ENCODE data around the gene CLTB. TPM values are rescaled to one million over a fixed set of nuclear protein-coding genes. Genes with fewer than 3 reads are reported as not detected.

Gene CLTB
- total and polyA plus RNA-seq, 2 of the 13 experiments (the other 11 are each of a cell fraction or from before 2014, with no cell fraction given): 23.3 to 33.8 TPM

GRCh38 chr5:176447978-176448608, 31.8 kb upstream of the CLTB start, which contains the start of gene FAF2 (continued):
- TF ChIP-seq ARID4A (CRISPR knock-in tag; IDR thresholded peaks at IDR 0.05; ENCODE audit: borderline replicate concordance) (peak; percentile 46), THAP9 (CRISPR knock-in tag; IDR thresholded peaks at IDR 0.05; ENCODE audit: borderline replicate concordance) (peak; percentile 45), SOX6 (IDR thresholded peaks at IDR 0.05) (no peak), SOX6 (CRISPR knock-in tag; IDR thresholded peaks at IDR 0.05) (peak; percentile 48; the same call in 1 of the 2 replicates), ZNF678 (CRISPR knock-in tag; IDR thresholded peaks at IDR 0.05) (0 out of 2 replicates have a peak, but pooled peaks have one; percentile 50), ZBTB39 (CRISPR knock-in tag; IDR thresholded peaks at IDR 0.05) (no peak), SRSF9 (IDR thresholded peaks at IDR 0.05; ENCODE audit: borderline replicate concordance, insufficient read depth, low read depth, low read length, poor library complexity, severe bottlenecking) (no peak), ZBTB49 (CRISPR knock-in tag; IDR thresholded peaks at IDR 0.05; ENCODE audit: borderline replicate concordance) (no peak), MAFF (IDR thresholded peaks at IDR 0.05; ENCODE audit: low read depth, low read length) (no peak), ELF3 (CRISPR knock-in tag; IDR thresholded peaks at IDR 0.05) (peak; percentile 87), KDM1A (CRISPR knock-in tag; IDR thresholded peaks at IDR 0.05) (no peak), SMC3 (IDR thresholded peaks at IDR 0.05; ENCODE audit: low read length) (no peak; the same call in 1 of the 2 replicates), ZNF225 (CRISPR knock-in tag; IDR thresholded peaks at IDR 0.05) (no peak), ZNF574 (CRISPR knock-in tag; IDR thresholded peaks at IDR 0.05) (peak; percentile 81)

Data from HepG2 (cell line).